H9 (cell line): ENCODE measurements around the gene CLEC4E. TPM values are rescaled to one million over a fixed set of nuclear protein-coding genes. Genes with fewer than 3 reads are reported as not detected.
"Not testable (repeated sequence)": the region's sequence is repeated elsewhere in the genome, so short reads cannot be mapped to it uniquely, and the experiment has no call there.

Experiments
- DNase-seq: peaks from one replicate; pipeline ENCODE4 v3.0.0-alpha.2; 2017
- H2AFZ ChIP-seq: one replicate; pipeline ENCODE4 v1.6.1; 2013; ENCODE audit warnings: mild to moderate bottlenecking, low read length, control low read depth, moderate library complexity
- H2AK5ac ChIP-seq: 2 replicates; pipeline ENCODE4 v1.6.1; 2013; ENCODE audit warnings: low read length, control low read depth, mixed read lengths; ENCODE audit not compliant: insufficient read length
- H2BK120ac ChIP-seq: one replicate; pipeline ENCODE4 v1.6.1; 2013; ENCODE audit warnings: low read depth, mild to moderate bottlenecking, low read length, control low read depth, inconsistent platforms; ENCODE audit not compliant: poor library complexity, severe bottlenecking
- H2BK12ac ChIP-seq: 2 replicates; pipeline ENCODE4 v1.6.1; 2013; ENCODE audit warnings: low read length, control low read depth, mixed read lengths, low read depth; ENCODE audit not compliant: insufficient read length
- H2BK15ac ChIP-seq: 2 replicates; pipeline ENCODE4 v1.6.1; 2013; ENCODE audit warnings: low read depth, low read length, control low read depth
- H2BK20ac ChIP-seq: one replicate; pipeline ENCODE4 v1.6.1; 2013; ENCODE audit warnings: low read depth, mild to moderate bottlenecking, low read length, control low read depth, inconsistent platforms; ENCODE audit not compliant: poor library complexity, severe bottlenecking
- H2BK5ac ChIP-seq: 2 replicates; pipeline ENCODE4 v1.6.1; 2013; ENCODE audit warnings: low read length, control low read depth, mixed read lengths; ENCODE audit not compliant: insufficient read length
- H3K14ac ChIP-seq: 2 replicates; pipeline ENCODE4 v1.6.1; 2013; ENCODE audit warnings: low read length, control low read depth; ENCODE audit not compliant: insufficient read depth
- H3K18ac ChIP-seq: 2 replicates; pipeline ENCODE4 v1.6.1; 2013; ENCODE audit warnings: low read depth, mild to moderate bottlenecking, mixed read lengths, low read length, control low read depth; ENCODE audit not compliant: insufficient read length
- H3K23ac ChIP-seq: 2 replicates; pipeline ENCODE4 v1.6.1; 2013; ENCODE audit warnings: low read length, control low read depth, mixed read lengths, low read depth; ENCODE audit not compliant: insufficient read length
- H3K23me2 ChIP-seq: 2 replicates; pipeline ENCODE4 v1.6.1; 2013; ENCODE audit warnings: low read depth, mild to moderate bottlenecking, mixed read lengths, low read length, control low read depth; ENCODE audit not compliant: insufficient read length, poor library complexity, severe bottlenecking
- H3K27ac ChIP-seq: 2 replicates; pipeline ENCODE4 v1.5.1; 2013; ENCODE audit warnings: low read length, control low read depth, mixed read lengths, low read depth; ENCODE audit not compliant: insufficient read length
- H3K27me3 ChIP-seq: 2 replicates; pipeline ENCODE4 v1.6.1; 2013; ENCODE audit warnings: low read length, control low read depth, inconsistent platforms; ENCODE audit not compliant: insufficient read depth
- H3K4ac ChIP-seq: 2 replicates; pipeline ENCODE4 v1.6.1; 2013; ENCODE audit warnings: low read depth, mild to moderate bottlenecking, control low read depth, inconsistent platforms, low read length, moderate library complexity
- H3K4me1 ChIP-seq: 2 replicates; pipeline ENCODE4 v1.6.1; 2013; ENCODE audit warnings: low read length, control low read depth, inconsistent platforms; ENCODE audit not compliant: insufficient read depth
- H3K4me2 ChIP-seq: 2 replicates; pipeline ENCODE4 v1.6.1; 2013; ENCODE audit warnings: low read length, control low read depth, mixed read lengths; ENCODE audit not compliant: insufficient read length, insufficient read depth
- H3K56ac ChIP-seq: 2 replicates; pipeline ENCODE4 v1.6.1; 2013; ENCODE audit warnings: low read depth, mild to moderate bottlenecking, mixed read lengths, low read length, control low read depth; ENCODE audit not compliant: insufficient read length
- H3K79me1 ChIP-seq: 2 replicates; pipeline ENCODE4 v1.6.1; 2013; ENCODE audit warnings: low read depth, mild to moderate bottlenecking, moderate library complexity, low read length, control low read depth, inconsistent platforms; ENCODE audit not compliant: insufficient read depth, poor library complexity, severe bottlenecking
- H3K79me2 ChIP-seq: 2 replicates; pipeline ENCODE4 v1.6.1; 2013; ENCODE audit warnings: low read length, control low read depth, inconsistent platforms; ENCODE audit not compliant: insufficient read depth
- H3K9ac ChIP-seq: 2 replicates; pipeline ENCODE4 v1.6.1; 2013; ENCODE audit warnings: low read length, control low read depth, mixed read lengths; ENCODE audit not compliant: insufficient read length; ENCODE audit errors: extremely low read depth
- H3K9me3 ChIP-seq: one replicate; pipeline ENCODE4 v1.6.1; 2013; ENCODE audit warnings: low read depth, low read length, inconsistent platforms; ENCODE audit not compliant: control insufficient read depth
- H3T11ph ChIP-seq: one replicate; pipeline ENCODE4 v1.6.1; 2013; ENCODE audit warnings: mild to moderate bottlenecking, low read length, control low read depth, inconsistent platforms
- H4K20me1 ChIP-seq: one replicate; pipeline ENCODE4 v1.6.1; 2013; ENCODE audit not compliant: control insufficient read depth, insufficient read length, insufficient read depth
- H4K5ac ChIP-seq: 2 replicates; pipeline ENCODE4 v1.6.1; 2013; ENCODE audit warnings: low read depth, mild to moderate bottlenecking, mixed read lengths, low read length, control low read depth; ENCODE audit not compliant: insufficient read length
- H4K8ac ChIP-seq: replicated peaks from 2 replicates; pipeline ENCODE4 v1.6.1; 2013; ENCODE audit warnings: low read length, control low read depth, mixed read lengths, low read depth; ENCODE audit not compliant: insufficient read length
- H4K91ac ChIP-seq: 2 replicates; pipeline ENCODE4 v1.6.1; 2013; ENCODE audit warnings: low read depth, mild to moderate bottlenecking, moderate library complexity, mixed read lengths, low read length, control low read depth; ENCODE audit not compliant: insufficient read length
- H3K27ac Mint-ChIP-seq, 3 experiments: 2 replicates in 2 of 3; 3 replicates in 1 of 3; pipeline ENCODE4 v1.8.0; 2020 to 2021; ENCODE audit warnings: mixed read lengths in 3 of 3, mild to moderate bottlenecking in 1 of 3, moderate library complexity in 1 of 3
- H3K27me3 Mint-ChIP-seq: 2 replicates; pipeline ENCODE4 v1.8.0; 2021; ENCODE audit warnings: low read depth, mild to moderate bottlenecking, moderate library complexity, mixed read lengths
- H3K36me3 Mint-ChIP-seq, 3 experiments: 2 replicates in 2 of 3; 3 replicates in 1 of 3; pipeline ENCODE4 v1.8.0; 2020 to 2021; ENCODE audit warnings: low read depth in 3 of 3, mixed read lengths in 3 of 3; ENCODE audit not compliant: insufficient read depth in 1 of 3
- H3K4me1 Mint-ChIP-seq, 2 experiments: 2 replicates each; pipeline ENCODE4 v1.8.0; 2020; ENCODE audit warnings: mixed read lengths in 2 of 2
- H3K4me3 Mint-ChIP-seq, 2 experiments: 2 replicates in 1 of 2; 3 replicates in 1 of 2; pipeline ENCODE4 v1.8.0; 2020 to 2021; ENCODE audit warnings: mild to moderate bottlenecking in 2 of 2, mixed read lengths in 2 of 2, moderate library complexity in 1 of 2
- H3K9me3 Mint-ChIP-seq, 2 experiments: 2 replicates in 1 of 2; 3 replicates in 1 of 2; pipeline ENCODE4 v1.8.0; 2020; ENCODE audit warnings: mild to moderate bottlenecking in 2 of 2, mixed read lengths in 2 of 2, moderate library complexity in 1 of 2
- WGBS: extraction: QIAGEN DNeasy Blood & Tissue Kit; methylation state at CpG from one replicate; pipeline ENCODE4 v1.1.7; 2013; ENCODE audit warnings: missing lambda C conversion rate, low lambda C conversion rate, mixed read lengths; ENCODE audit not compliant: insufficient read length; ENCODE audit errors: extremely low coverage; 5-methylcytosine and 5-hydroxymethylcytosine counted together
- total RNA-seq: library from RNA; stranded (reverse); gene quantifications from 2 replicates; pipeline ENCODE4 v1.2.1, GENCODE V29; 2021

The CLEC4E gene
- total RNA-seq, 1 experiment from 2014 or later, result not detected

DNA sequence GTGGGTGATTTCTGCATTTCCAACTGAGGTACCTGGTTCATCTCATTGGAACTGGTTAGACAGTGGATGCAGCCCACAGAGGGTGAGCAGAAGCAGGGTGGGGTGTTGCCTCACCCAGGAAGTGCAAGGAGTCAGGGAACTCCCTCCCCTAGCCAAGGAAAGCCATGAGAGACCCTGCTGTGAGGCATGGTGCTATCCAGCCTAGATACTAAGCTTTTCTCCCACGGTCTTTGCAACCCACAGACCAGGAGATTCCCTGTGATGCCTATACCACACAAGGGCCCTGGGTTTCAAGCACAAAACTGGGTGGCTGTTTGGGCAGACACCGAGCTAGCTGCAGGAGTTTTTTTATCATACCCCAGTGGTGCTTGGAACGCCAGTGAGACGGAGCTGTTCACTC is 45.0 kb downstream of the CLEC4E start:
- H3K9ac ChIP-seq, H3K14ac ChIP-seq, H4K91ac ChIP-seq, H3K4ac ChIP-seq, H3T11ph ChIP-seq, DNase-seq, H3K79me2 ChIP-seq, H3K23ac ChIP-seq, H3K36me3 Mint-ChIP-seq, H2AK5ac ChIP-seq, H3K56ac ChIP-seq, H3K79me1 ChIP-seq, H3K4me3 Mint-ChIP-seq, H2AFZ ChIP-seq, H4K5ac ChIP-seq, H3K23me2 ChIP-seq, H3K4me2 ChIP-seq, H3K9me3 ChIP-seq, H3K18ac ChIP-seq, H3K27me3 Mint-ChIP-seq, H3K27me3 ChIP-seq, H2BK12ac ChIP-seq, H2BK5ac ChIP-seq, H3K9me3 Mint-ChIP-seq, H3K4me1 ChIP-seq, H4K20me1 ChIP-seq, H2BK20ac ChIP-seq, H2BK15ac ChIP-seq, H3K27ac ChIP-seq, H4K8ac ChIP-seq, H2BK120ac ChIP-seq: not testable (repeated sequence)
- Mint-ChIP-seq H3K27ac (peak overlapping the region in 1 of 3 experiments; percentile 12; a peak in 1 of 7 replicates), H3K4me1 (peaks cover 15 to 34% of the 10 kb centered on the region in 2 experiments)
- WGBS, result no CpG with 5 or more reads among the region's 4 CpGs
